Endothelial cell of umbilical vein (primary cell): Measurements from ENCODE around the gene TEX44. TPM values are rescaled to one million over a fixed set of nuclear protein-coding genes. Genes with fewer than 3 reads are reported as not detected.

Experiments used
- BruUV-seq: library from RNA; stranded (reverse); fragments of 400-500 nt; replicated peaks from 2 replicates; lab custom pipeline; 2021; lab: Mats Ljungman, UMichigan
- CTCF ChIA-PET: fragments of 300-600, 350-600 bp; sonication (Branson Sonifier 250); formaldehyde crosslinking; loops from one replicate; lab custom pipeline; 2021; ENCODE audit warnings: antibody characterized with exemption, inconsistent platforms; lab: Charles Lee
- POLR2A ChIA-PET: fragments of 300-600, 350-600 bp; sonication (Branson Sonifier 250); formaldehyde crosslinking; loops from one replicate; lab custom pipeline; 2021; ENCODE audit warnings: antibody characterized with exemption, inconsistent platforms; lab: Charles Lee
- DNase-seq: peaks from one replicate; pipeline ENCODE4 v3.0.0-alpha.2; 2011; ENCODE audit warnings: low read depth, low spot score
- FAIRE-seq: peaks from 2 replicates; lab custom pipeline; 2011; peaks lifted over from hg19 to GRCh38; lab: Jason Lieb, UNC
- H2AFZ ChIP-seq: 2 replicates; pipeline ENCODE4 v1.6.0; 2012; ENCODE audit warnings: low read depth, low read length, control low read depth, inconsistent platforms
- H3K27ac ChIP-seq: 2 replicates; pipeline ENCODE4 v1.5.1; 2011; ENCODE audit warnings: low read depth, mild to moderate bottlenecking, control low read depth, low read length, moderate library complexity; ENCODE audit not compliant: insufficient read depth
- H3K27me3 ChIP-seq, 2 experiments: 2 replicates each; pipeline versions ENCODE4 v1.6.0 to v1.6.1; 2011; ENCODE audit warnings: low read length in 2 of 2, mixed read lengths in 1 of 2; ENCODE audit not compliant: control insufficient read depth in 2 of 2, insufficient read depth in 2 of 2
- H3K36me3 ChIP-seq, 2 experiments: 2 replicates in 1 of 2; 3 replicates in 1 of 2; pipeline ENCODE4 v1.5.1; 2011; ENCODE audit warnings: low read length in 2 of 2, mild to moderate bottlenecking in 1 of 2, moderate library complexity in 1 of 2; ENCODE audit not compliant: control insufficient read depth in 2 of 2, insufficient read depth in 2 of 2; ENCODE audit errors: extremely low read depth in 1 of 2
- H3K4me1 ChIP-seq: 3 replicates; pipeline ENCODE4 v1.5.1; 2011; ENCODE audit warnings: mild to moderate bottlenecking, low read length; ENCODE audit not compliant: control insufficient read depth, insufficient read depth; ENCODE audit errors: extremely low read depth
- H3K4me2 ChIP-seq: 2 replicates; pipeline ENCODE4 v1.6.1; 2011; ENCODE audit warnings: low read length, control low read depth, mixed read lengths; ENCODE audit not compliant: insufficient read depth
- H3K4me3 ChIP-seq, 3 experiments: fragments of 200-600 bp in 1 of 3; sonication (generic), shearing (Covaris generic) in 1 of 3; replicated peaks in 1 of 3; 2 replicates each; pipeline ENCODE4 v1.5.1; 2011 to 2016; ENCODE audit warnings: control low read depth in 3 of 3, low read length in 3 of 3, mild to moderate bottlenecking in 2 of 3, inconsistent platforms in 1 of 3, low read depth in 1 of 3, moderate library complexity in 1 of 3; ENCODE audit not compliant: insufficient read depth in 1 of 3
- H3K79me2 ChIP-seq: 2 replicates; pipeline ENCODE4 v1.6.0; 2012; ENCODE audit warnings: low read length, inconsistent platforms; ENCODE audit not compliant: control insufficient read depth, insufficient read depth
- H3K9ac ChIP-seq: replicated peaks from 2 replicates; pipeline ENCODE3; 2011; ENCODE audit warnings: low read length, control low read depth; ENCODE audit not compliant: insufficient read depth; ENCODE audit errors: extremely low read depth
- H3K9me1 ChIP-seq: replicated peaks from 3 replicates; pipeline ENCODE4 v1.6.0; 2011; ENCODE audit warnings: mild to moderate bottlenecking, low read length; ENCODE audit not compliant: control insufficient read depth, insufficient read depth; ENCODE audit errors: extremely low read depth
- H3K9me3 ChIP-seq: replicated peaks from 2 replicates; pipeline ENCODE4 v1.5.1; 2012; ENCODE audit warnings: low read length, inconsistent platforms; ENCODE audit not compliant: control insufficient read depth, insufficient read depth
- H4K20me1 ChIP-seq: replicated peaks from 2 replicates; pipeline ENCODE3; 2011; ENCODE audit warnings: mild to moderate bottlenecking, low read length; ENCODE audit not compliant: control insufficient read depth, insufficient read depth; ENCODE audit errors: extremely low read depth
- CTCF ChIP-seq, 2 donors: IDR thresholded peaks; 1 replicate in 1 of 2; 2 replicates in 1 of 2; pipeline ENCODE4 v1.5.1; 2011; ENCODE audit warnings: low read length in 2 of 2, mild to moderate bottlenecking in 2 of 2, moderate library complexity in 2 of 2, control low read depth in 1 of 2, inconsistent platforms in 1 of 2, low read depth in 1 of 2; ENCODE audit not compliant: insufficient read depth in 1 of 2; ENCODE audit errors: extremely low read depth in 1 of 2
- EZH2 ChIP-seq: IDR thresholded peaks from 2 replicates; pipeline ENCODE4 v1.6.1; 2012; ENCODE audit warnings: borderline replicate concordance, low read depth, mild to moderate bottlenecking, moderate library complexity, low read length, inconsistent platforms; ENCODE audit not compliant: severe bottlenecking
- FOS ChIP-seq: IDR thresholded peaks from 2 replicates; pipeline ENCODE4 v1.6.1; 2011; ENCODE audit warnings: mild to moderate bottlenecking, low read length, moderate library complexity, borderline replicate concordance; ENCODE audit not compliant: insufficient read depth
- GATA2 ChIP-seq: IDR thresholded peaks from 2 replicates; pipeline ENCODE4 v1.7.0; 2011; ENCODE audit warnings: low read depth, mild to moderate bottlenecking, moderate library complexity, mixed read lengths, low read length; ENCODE audit not compliant: insufficient read length, insufficient read depth
- JUN ChIP-seq: IDR thresholded peaks from 2 replicates; pipeline ENCODE4 v1.6.1; 2011; ENCODE audit warnings: borderline replicate concordance, low read depth; ENCODE audit not compliant: insufficient read length, insufficient read depth
- MAX ChIP-seq: IDR thresholded peaks from 2 replicates; pipeline ENCODE4 v1.6.1; 2011; ENCODE audit not compliant: insufficient read depth, insufficient read length
- MYC ChIP-seq: IDR thresholded peaks from one replicate; pipeline ENCODE4 v1.6.1; 2011; ENCODE audit warnings: mild to moderate bottlenecking, low read depth, low read length
- POLR2A ChIP-seq: IDR thresholded peaks from 2 replicates; pipeline ENCODE4 v1.6.1; 2012; ENCODE audit warnings: low read depth, mild to moderate bottlenecking, control low read depth, low read length
- POLR2AphosphoS5 ChIP-seq: IDR thresholded peaks from 2 replicates; pipeline ENCODE4 v1.6.1; 2012; ENCODE audit warnings: low read depth, mild to moderate bottlenecking, control low read depth, low read length, moderate library complexity; ENCODE audit not compliant: insufficient read depth
- dilution Hi-C: fragments of 300-500 bp; cut with MboI; formaldehyde crosslinking; loops from one replicate; pipeline ENCODE4 v1.15.0; 2019; ENCODE audit warnings: low sequenced_read_pairs; ENCODE audit not compliant: extremely low pct_ligation_motif_present
- intact Hi-C: fragments of 100-400 bp; cut with micrococcal nuclease; formaldehyde crosslinking; loops from one replicate; pipeline ENCODE4 v1.10.0; 2022
- polyA plus RNA-seq, 4 experiments: library from polyadenylated mRNA; depleted of rRNA in 3 of 4; stranded (reverse) in 3 of 4; unstranded in 1 of 4; fragments of >200 nt; gene quantifications; 2 replicates each; pipeline versions ENCODE4 v1.2.1 to v1.2.3, GENCODE V29; 2011 to 2012; ENCODE audit warnings: missing spikeins in 1 of 4
- total RNA-seq: library from RNA; stranded (reverse); gene quantifications from 2 replicates; pipeline ENCODE4 v1.2.3, GENCODE V29; 2021

TEX44 gene
- total and polyA plus RNA-seq, 2 donors (not counting 3 experiments of a cell fraction or from before 2014, with no cell fraction given): not detected

DNA sequence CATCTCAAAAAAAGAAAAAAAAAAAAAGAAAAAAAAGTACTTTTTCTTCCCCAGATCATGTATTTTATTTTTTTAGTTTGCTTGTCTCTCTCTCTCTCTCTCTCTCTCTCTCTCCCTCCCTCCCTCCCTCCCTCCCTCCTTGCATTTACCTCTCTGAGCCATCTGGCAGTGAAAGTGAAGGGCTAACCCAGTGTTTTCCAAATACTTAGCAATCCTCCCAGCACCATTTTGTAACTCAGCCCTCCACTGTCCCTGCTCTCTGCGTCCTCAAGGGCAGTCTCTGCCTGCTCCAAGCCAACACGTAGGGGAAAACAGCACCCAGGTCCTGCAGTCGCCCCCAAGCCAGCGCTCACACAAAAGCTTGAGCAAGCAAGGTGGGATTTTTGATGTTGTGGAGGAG, 19.6 kb upstream of the TEX44 start:
- H3K36me3 ChIP-seq: no peaks in the 10 kb centered on the region
- H3K79me2 ChIP-seq: no peaks in the 10 kb centered on the region
- ChIA-PET CTCF (interaction anchor here (5.5 kb wide), 1 partner anchor 28 kb away, joined by 28 read pairs; no protein-coding TSS in a partner anchor), POLR2A (no interaction called here)
- H3K9ac ChIP-seq: no peak overlapping the region
- FAIRE-seq (no peak), DNase-seq (no peak)
- no peaks in the 10 kb centered on the region for H3K27me3 ChIP-seq
- no peak overlapping the region for H3K4me3 ChIP-seq
- no peaks in the 10 kb centered on the region for H3K9me1 ChIP-seq
- TF ChIP-seq GATA2 (no peak), POLR2A (no peak), EZH2 (no peak), JUN (no peak), MAX (no peak), FOS (no peak), CTCF (IDR thresholded peaks at IDR 0.05; ENCODE audit: extremely low read depth in 1 of 2, insufficient read depth in 1 of 2, low read depth in 1 of 2, low read length in 2 of 2) (no peak), POLR2AphosphoS5 (no peak), MYC (no peak)
- intact Hi-C loops (no loop called here), dilution Hi-C loops (no loop called here)
- no peak overlapping the region for H2AFZ ChIP-seq
- H4K20me1 ChIP-seq: no peaks in the 10 kb centered on the region
- no peaks in the 10 kb centered on the region for H3K4me1 ChIP-seq
- H3K4me2 ChIP-seq: no peak overlapping the region
- no TSS peak for BruUV-seq
- no peak overlapping the region for H3K27ac ChIP-seq
- no peaks in the 10 kb centered on the region for H3K9me3 ChIP-seq
